ENCODE data around the gene KIAA0825.
"Not testable (repeated sequence)": the region's sequence is repeated elsewhere in the genome, so short reads cannot be mapped to it uniquely, and the experiment has no call there.

Gene KIAA0825

DNA sequence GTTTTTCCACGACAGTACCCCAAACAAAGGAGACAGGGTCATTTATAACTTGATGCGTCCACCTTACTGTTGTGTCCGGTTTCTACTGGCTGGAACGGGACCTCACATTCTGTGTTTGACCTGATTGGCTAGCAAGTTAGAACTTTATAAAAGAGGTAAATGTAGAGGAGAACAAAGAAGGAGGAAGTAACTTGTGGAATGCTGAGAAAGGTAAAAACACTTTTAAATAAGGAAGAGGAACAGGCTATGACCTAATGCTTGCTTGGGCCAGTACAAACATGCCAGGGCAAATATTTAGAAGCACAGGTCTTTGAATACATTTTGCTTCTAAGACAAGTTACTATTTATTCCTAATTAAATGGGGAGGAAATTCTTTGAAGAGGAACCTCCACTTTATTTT is 251.6 kb downstream of the KIAA0825 start:
- DNase-seq (ENCODE audit: low spot score) = no peak

DNA sequence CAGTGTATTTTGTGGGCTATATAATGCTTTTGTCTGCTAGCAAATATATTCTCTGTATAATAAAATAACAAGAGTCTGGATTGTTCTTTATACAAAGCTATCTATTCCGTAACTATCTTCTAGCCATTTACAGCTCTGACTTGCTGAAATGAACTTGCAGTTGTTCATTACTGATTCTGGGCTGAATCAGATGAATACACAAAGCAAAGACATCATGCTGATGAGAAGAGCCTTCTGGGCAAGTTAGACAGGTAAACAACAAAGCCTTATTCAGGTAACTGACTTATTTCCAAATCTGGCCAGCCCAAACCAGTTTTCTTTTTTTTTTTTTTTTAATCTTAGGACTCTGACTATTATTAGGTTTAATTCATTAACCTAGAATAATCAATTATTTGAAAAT is 255.5 kb downstream of the KIAA0825 start:
- DNase-seq (ENCODE audit: low spot score) = no peak

- no peak for DNase-seq (ENCODE audit: low spot score)
Measured at GRCh38 chr5:94361832-94362796, 256.3 kb downstream of the KIAA0825 start.

- DNase-seq (ENCODE audit: low spot score) = no peak
Measured at GRCh38 chr5:94361161-94361560, 257.2 kb downstream of the KIAA0825 start.

GRCh38 chr5:94360382-94361130 is 257.8 kb downstream of the KIAA0825 start:
- no peak for DNase-seq (ENCODE audit: low spot score)

DNA sequence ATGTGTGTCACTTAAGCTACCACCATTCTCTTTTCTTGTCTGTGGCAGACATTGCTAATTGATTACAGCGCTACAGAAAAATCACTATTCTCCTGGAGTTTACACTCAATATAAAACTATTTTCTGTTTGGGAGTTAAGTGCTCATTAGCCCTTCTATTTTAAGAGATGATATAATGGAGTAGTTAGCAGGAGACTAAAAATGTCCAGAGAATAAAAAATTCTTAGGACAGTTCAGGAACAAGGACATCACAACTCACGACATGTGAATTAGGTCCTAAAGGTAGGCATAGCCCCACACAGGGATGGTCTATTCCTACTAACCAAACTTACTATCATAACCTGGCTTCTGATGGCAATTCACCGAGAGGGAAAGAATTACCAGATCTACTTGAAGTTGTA is 258.5 kb downstream of the KIAA0825 start:
- no peak for DNase-seq (ENCODE audit: low spot score)

- no peak for DNase-seq (ENCODE audit: low spot score)
Measured at GRCh38 chr5:94355811-94356210, 262.6 kb downstream of the KIAA0825 start.

- DNase-seq (ENCODE audit: low spot score) = not testable (repeated sequence)
Measured at GRCh38 chr5:94354837-94355485, 263.4 kb downstream of the KIAA0825 start.

DNA sequence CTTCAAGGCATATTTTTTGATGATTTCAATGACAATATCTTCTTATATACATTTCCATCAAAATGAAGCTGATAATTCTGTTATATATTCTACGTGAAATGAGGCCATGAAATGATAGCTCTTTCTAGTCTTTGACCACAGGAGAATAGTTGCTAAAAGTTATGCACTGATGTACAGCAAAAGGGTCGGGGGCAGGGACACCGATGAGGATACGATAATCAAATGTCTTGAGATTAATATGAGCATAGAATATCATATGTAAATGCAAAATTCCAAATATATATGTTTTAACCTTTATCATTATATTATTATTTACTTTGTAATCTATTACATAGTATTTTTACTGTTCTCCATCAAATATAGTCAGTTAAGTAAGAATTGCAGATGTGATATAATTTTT is 264.8 kb downstream of the KIAA0825 start:
- no peak for DNase-seq (ENCODE audit: low spot score)

DNA sequence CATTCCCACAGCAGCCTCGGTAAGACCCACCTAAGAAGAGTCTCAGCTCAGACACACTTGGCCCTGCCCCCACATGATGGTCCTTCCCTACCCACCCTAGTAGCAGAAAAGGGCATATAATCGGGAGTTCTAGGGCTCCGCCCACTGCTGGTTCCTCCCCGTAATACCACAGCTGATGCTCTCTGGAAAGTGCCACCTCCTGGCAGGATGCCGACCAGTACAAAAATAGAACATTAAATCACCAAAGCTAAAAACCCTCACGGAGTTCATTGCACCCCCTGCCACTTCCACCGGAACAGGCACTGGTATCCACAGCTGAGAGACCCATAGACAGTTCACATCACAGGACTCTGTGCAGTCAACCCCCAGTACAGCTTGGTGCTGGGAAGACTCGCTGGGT is 271.3 kb downstream of the KIAA0825 start:
- DNase-seq (ENCODE audit: low spot score) = no peak

GRCh38 chr5:94345257-94345656 is 273.1 kb downstream of the KIAA0825 start:
- DNase-seq (ENCODE audit: low spot score) = no peak

- no peak for DNase-seq (ENCODE audit: low spot score)
Measured at GRCh38 chr5:94337617-94338016, 280.8 kb downstream of the KIAA0825 start.

DNA sequence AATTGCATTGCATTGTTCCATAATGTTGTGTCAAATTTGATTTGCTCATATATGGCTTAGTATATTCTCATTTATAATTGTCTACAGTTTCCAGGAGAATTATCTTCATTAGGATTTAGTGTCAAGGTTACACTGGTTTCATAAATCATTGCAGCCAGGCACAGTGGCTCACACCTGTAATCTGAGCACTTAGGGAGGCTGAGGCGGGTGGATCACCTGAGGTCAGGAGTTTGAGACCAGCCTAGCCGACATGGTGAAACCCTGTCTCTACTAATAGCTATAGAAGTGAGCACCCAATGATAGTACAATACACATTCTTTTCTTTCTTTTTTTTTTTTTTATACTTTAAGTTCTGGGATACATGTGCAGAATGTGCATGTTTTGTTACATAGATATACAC is 282.5 kb downstream of the KIAA0825 start:
- DNase-seq (ENCODE audit: low spot score) = no peak

GRCh38 chr5:94329115-94329514 is 289.3 kb downstream of the KIAA0825 start:
- DNase-seq (ENCODE audit: low spot score) = no peak

DNA sequence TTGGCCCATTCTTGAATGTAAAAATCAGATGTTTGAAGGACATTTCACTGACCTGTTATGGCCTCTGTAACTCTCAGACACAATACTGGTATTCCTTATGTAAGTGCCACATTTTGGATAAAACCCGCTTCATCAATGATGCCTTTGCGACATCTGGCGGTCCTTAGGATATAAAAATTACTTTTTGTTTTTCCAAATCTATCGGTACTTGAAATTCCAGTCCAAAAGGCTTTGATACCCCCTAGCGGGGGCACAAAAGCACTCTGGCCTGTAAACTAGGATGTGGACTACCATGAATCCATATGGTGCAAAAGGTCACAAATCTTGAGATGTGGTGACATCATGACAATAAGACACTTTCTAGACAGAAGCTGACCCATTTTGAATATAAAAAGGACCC is 291.8 kb downstream of the KIAA0825 start:
- DNase-seq (ENCODE audit: low spot score) = no peak

GRCh38 chr5:94316916-94317838 is 301.2 kb downstream of the KIAA0825 start:
- no peak for DNase-seq (ENCODE audit: low spot score)

- no peak for DNase-seq (ENCODE audit: low spot score)
Measured at GRCh38 chr5:94314460-94315131, 303.8 kb downstream of the KIAA0825 start.

DNA sequence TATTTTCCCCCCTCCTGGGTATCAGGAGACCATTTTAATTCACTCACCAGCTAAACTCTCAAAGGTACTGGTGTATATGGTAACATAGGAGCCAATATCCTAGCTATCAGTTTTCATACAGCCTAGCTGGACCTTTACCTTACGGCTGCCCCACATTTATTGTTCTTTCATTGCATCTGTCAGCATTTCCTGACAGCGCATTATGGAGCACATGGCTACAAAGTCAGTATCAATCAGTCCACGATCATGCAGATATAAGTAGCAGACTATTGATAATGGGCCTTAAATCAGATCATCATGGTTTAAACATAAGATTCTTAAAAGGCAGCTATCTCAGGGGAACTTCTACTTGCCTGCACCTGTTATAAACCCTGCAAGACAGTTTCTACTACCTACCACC is 304.7 kb downstream of the KIAA0825 start:
- no peak for DNase-seq (ENCODE audit: low spot score)

- DNase-seq (ENCODE audit: low spot score) = no peak
Measured at GRCh38 chr5:94313188-94313587, 305.2 kb downstream of the KIAA0825 start.

- DNase-seq (ENCODE audit: low spot score) = no peak
Measured at GRCh38 chr5:94312298-94312697, 306.1 kb downstream of the KIAA0825 start.

GRCh38 chr5:94310833-94311232 is 307.6 kb downstream of the KIAA0825 start:
- no peak for DNase-seq (ENCODE audit: low spot score)
